GM18505 (cell line): ENCODE results near the gene CARD11.

ENCODE experiments used
- ATAC-seq: cut with Tn5 transposase; IDR thresholded peaks from one replicate; pipeline ENCODE4 v1.9.1; 2021; ENCODE audit not compliant: unreplicated experiment
- POLR2A ChIP-seq: IDR thresholded peaks from 4 replicates; pipeline ENCODE4 v1.6.1; 2011; ENCODE audit warnings: borderline replicate concordance; ENCODE audit not compliant: insufficient read depth, insufficient read length; ENCODE audit errors: extremely low read depth

Gene CARD11

GRCh38 chr7:2979201-2979631 is 64.5 kb downstream of the CARD11 start:
- ATAC-seq, result no peak
- TF ChIP-seq POLR2A, result no peak

- peak; percentile 13 for TF ChIP-seq POLR2A
- ATAC-seq, result peak; percentile 80
Measured at GRCh38 chr7:2978408-2978807, 65.3 kb downstream of the CARD11 start.

- no peak for TF ChIP-seq POLR2A
- ATAC-seq, result no peak
Measured at GRCh38 chr7:2975821-2976371, 67.8 kb downstream of the CARD11 start.

GRCh38 chr7:2974093-2974819 is 69.4 kb downstream of the CARD11 start:
- ATAC-seq, result no peak
- no peak for TF ChIP-seq POLR2A

- TF ChIP-seq POLR2A, result no peak
- ATAC-seq, result no peak
Measured at GRCh38 chr7:2972835-2973161, 70.9 kb downstream of the CARD11 start.

GRCh38 chr7:2971914-2972834 is 71.5 kb downstream of the CARD11 start:
- TF ChIP-seq POLR2A, result no peak
- ATAC-seq, result peak; percentile 82

- no peak for ATAC-seq
- TF ChIP-seq POLR2A, result no peak
Measured at GRCh38 chr7:2970861-2971260, 72.8 kb downstream of the CARD11 start.

- ATAC-seq, result no peak
- no peak for TF ChIP-seq POLR2A
Measured at GRCh38 chr7:2970307-2970664, 73.4 kb downstream of the CARD11 start.

GRCh38 chr7:2969398-2970306 is 74.0 kb downstream of the CARD11 start:
- no peak for TF ChIP-seq POLR2A
- ATAC-seq, result no peak

GRCh38 chr7:2968616-2969397 is 74.9 kb downstream of the CARD11 start:
- no peak for ATAC-seq
- no peak for TF ChIP-seq POLR2A

- ATAC-seq, result no peak
- TF ChIP-seq POLR2A, result no peak
Measured at GRCh38 chr7:2968176-2968575, 75.5 kb downstream of the CARD11 start.

- no peak for TF ChIP-seq POLR2A
- no peak for ATAC-seq
Measured at GRCh38 chr7:2967705-2968104, 76.0 kb downstream of the CARD11 start.
